NK-92 (cell line): Measurements from ENCODE around the gene CRISPLD2.
"Not testable (repeated sequence)": the region's sequence is repeated elsewhere in the genome, so short reads cannot be mapped to it uniquely, and the experiment has no call there.

Source experiments
- DNase-seq: peaks from one replicate; lab custom pipeline; 2025; ENCODE audit not compliant: unreplicated experiment; lab: John Stamatoyannopoulos, UW

Gene CRISPLD2

GRCh38 chr16:84856203-84856581 lies 36.4 kb downstream of the CRISPLD2 start:
- not testable (repeated sequence) for DNase-seq

- DNase-seq: not testable (repeated sequence)
Observed at GRCh38 chr16:84856811-84857210, 37.0 kb downstream of the CRISPLD2 start.

- DNase-seq: no peak
Observed at GRCh38 chr16:84859681-84860080, 39.9 kb downstream of the CRISPLD2 start.

- DNase-seq: no peak
Observed at GRCh38 chr16:84860383-84860782, 40.6 kb downstream of the CRISPLD2 start.

- no peak for DNase-seq
Observed at GRCh38 chr16:84861671-84862070, 41.9 kb downstream of the CRISPLD2 start.

- DNase-seq: no peak
Observed at GRCh38 chr16:84862804-84863480, 43.2 kb downstream of the CRISPLD2 start.

GRCh38 chr16:84863481-84863814 lies 43.7 kb downstream of the CRISPLD2 start:
- DNase-seq: no peak

GRCh38 chr16:84864326-84864955 lies 44.7 kb downstream of the CRISPLD2 start:
- no peak for DNase-seq

- DNase-seq: no peak
Observed at GRCh38 chr16:84867696-84868095, 47.9 kb downstream of the CRISPLD2 start.

GRCh38 chr16:84868328-84868727 lies 48.5 kb downstream of the CRISPLD2 start:
- no peak for DNase-seq

- DNase-seq: no peak
Observed at GRCh38 chr16:84868829-84869472, 49.2 kb downstream of the CRISPLD2 start.

GRCh38 chr16:84869473-84869845 lies 49.7 kb downstream of the CRISPLD2 start:
- no peak for DNase-seq

- not testable (repeated sequence) for DNase-seq
Observed at GRCh38 chr16:84872971-84873370, 53.2 kb downstream of the CRISPLD2 start.

GRCh38 chr16:84874004-84874435 lies 54.2 kb downstream of the CRISPLD2 start:
- no peak for DNase-seq

- DNase-seq: no peak
Observed at GRCh38 chr16:84874553-84874952, 54.8 kb downstream of the CRISPLD2 start.

GRCh38 chr16:84874983-84875382 lies 55.2 kb downstream of the CRISPLD2 start:
- no peak for DNase-seq

GRCh38 chr16:84875846-84876245 lies 56.1 kb downstream of the CRISPLD2 start:
- DNase-seq: no peak

GRCh38 chr16:84876873-84877606 lies 57.3 kb downstream of the CRISPLD2 start:
- no peak for DNase-seq

- DNase-seq: no peak
Observed at GRCh38 chr16:84878770-84879169, 59.0 kb downstream of the CRISPLD2 start.

- no peak for DNase-seq
Observed at GRCh38 chr16:84879569-84880487, 60.0 kb downstream of the CRISPLD2 start.
